Measurements from ENCODE around the gene USP19. TPM values are rescaled to one million over a fixed set of nuclear protein-coding genes. Genes with fewer than 3 reads are reported as not detected.

USP19 gene
- polyA plus RNA-seq, 2 of the 4 experiments (the other 2 are of a cell fraction), result 21.6 to 30.5 TPM

GRCh38 chr3:49119036-49119435 is 1.6 kb downstream of the USP19 start (continued):
- no peak for TF ChIP-seq CHD4 (IDR thresholded peaks at IDR 0.05; ENCODE audit: borderline replicate concordance)

DNA sequence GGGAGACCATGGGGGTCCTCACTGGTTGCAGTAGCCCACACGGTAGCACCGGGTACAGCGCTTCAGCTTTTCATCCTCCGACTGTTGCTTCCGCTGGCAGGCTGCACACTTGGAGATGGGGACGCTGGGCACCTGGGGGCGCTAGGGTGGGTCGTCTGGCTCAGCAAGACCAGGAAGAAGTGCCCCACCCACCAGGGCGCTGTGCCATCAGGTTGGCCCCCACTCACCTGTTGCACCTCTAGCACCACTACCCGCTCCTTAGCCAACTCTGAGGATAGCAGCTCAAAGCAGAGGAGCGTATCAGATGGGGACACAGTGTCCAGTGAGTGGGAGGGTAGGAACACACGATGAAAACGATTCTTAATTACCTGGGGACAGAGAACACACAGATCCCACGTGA is 8.4 kb downstream of the USP19 start:
- no peak; a peak in 1 of 6 replicates for ATAC-seq
- H3K4me3 ChIP-seq, result no peak overlapping the region
- no peak overlapping the region for H3K4me2 ChIP-seq
- no peak for TF ChIP-seq CBX8 (IDR thresholded peaks at IDR 0.05)
- TF ChIP-seq, protein P1, sequence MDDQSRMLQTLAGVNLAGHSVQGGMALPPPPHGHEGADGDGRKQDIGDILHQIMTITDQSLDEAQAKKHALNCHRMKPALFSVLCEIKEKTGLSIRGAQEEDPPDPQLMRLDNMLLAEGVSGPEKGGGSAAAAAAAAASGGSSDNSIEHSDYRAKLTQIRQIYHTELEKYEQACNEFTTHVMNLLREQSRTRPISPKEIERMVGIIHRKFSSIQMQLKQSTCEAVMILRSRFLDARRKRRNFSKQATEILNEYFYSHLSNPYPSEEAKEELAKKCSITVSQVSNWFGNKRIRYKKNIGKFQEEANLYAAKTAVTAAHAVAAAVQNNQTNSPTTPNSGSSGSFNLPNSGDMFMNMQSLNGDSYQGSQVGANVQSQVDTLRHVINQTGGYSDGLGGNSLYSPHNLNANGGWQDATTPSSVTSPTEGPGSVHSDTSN (IDR thresholded peaks at IDR 0.05), result no peak
- TF ChIP-seq, protein P2, sequence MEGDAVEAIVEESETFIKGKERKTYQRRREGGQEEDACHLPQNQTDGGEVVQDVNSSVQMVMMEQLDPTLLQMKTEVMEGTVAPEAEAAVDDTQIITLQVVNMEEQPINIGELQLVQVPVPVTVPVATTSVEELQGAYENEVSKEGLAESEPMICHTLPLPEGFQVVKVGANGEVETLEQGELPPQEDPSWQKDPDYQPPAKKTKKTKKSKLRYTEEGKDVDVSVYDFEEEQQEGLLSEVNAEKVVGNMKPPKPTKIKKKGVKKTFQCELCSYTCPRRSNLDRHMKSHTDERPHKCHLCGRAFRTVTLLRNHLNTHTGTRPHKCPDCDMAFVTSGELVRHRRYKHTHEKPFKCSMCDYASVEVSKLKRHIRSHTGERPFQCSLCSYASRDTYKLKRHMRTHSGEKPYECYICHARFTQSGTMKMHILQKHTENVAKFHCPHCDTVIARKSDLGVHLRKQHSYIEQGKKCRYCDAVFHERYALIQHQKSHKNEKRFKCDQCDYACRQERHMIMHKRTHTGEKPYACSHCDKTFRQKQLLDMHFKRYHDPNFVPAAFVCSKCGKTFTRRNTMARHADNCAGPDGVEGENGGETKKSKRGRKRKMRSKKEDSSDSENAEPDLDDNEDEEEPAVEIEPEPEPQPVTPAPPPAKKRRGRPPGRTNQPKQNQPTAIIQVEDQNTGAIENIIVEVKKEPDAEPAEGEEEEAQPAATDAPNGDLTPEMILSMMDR (IDR thresholded peaks at IDR 0.05), result no peak
- no peak for TF ChIP-seq TP53 (CRISPR knock-in tag; IDR thresholded peaks at IDR 0.05)
- no peak for TF ChIP-seq CEBPB (IDR thresholded peaks at IDR 0.05)
- no peak for TF ChIP-seq NFE2L2 (conservative IDR thresholded peaks at IDR 0.05; ENCODE audit: low read length)
- TF ChIP-seq, protein P3, sequence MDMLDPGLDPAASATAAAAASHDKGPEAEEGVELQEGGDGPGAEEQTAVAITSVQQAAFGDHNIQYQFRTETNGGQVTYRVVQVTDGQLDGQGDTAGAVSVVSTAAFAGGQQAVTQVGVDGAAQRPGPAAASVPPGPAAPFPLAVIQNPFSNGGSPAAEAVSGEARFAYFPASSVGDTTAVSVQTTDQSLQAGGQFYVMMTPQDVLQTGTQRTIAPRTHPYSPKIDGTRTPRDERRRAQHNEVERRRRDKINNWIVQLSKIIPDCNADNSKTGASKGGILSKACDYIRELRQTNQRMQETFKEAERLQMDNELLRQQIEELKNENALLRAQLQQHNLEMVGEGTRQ (IDR thresholded peaks at IDR 0.05), result no peak
- no peak for TF ChIP-seq HOXB13 (CRISPR knock-in tag; IDR thresholded peaks at IDR 0.05; ENCODE audit: low read depth)
- TF ChIP-seq FOSL2 (IDR thresholded peaks at IDR 0.05), result no peak
- no peak for TF ChIP-seq FOSL2 (CRISPR knock-in tag; IDR thresholded peaks at IDR 0.05)
- no peak for TF ChIP-seq MAFK (IDR thresholded peaks at IDR 0.05; ENCODE audit: partially characterized antibody)
- no peak for TF ChIP-seq HDAC2 (IDR thresholded peaks at IDR 0.05)
- TF ChIP-seq ZC3H11A (IDR thresholded peaks at IDR 0.05), result no peak
- no peak for TF ChIP-seq ZFP36 (IDR thresholded peaks at IDR 0.05; ENCODE audit: borderline replicate concordance, partially characterized antibody)
- H3K4me1 ChIP-seq, result no peaks in the 10 kb centered on the region
- H3K9me3 ChIP-seq, result no peaks in the 10 kb centered on the region
- DNase-seq (ENCODE audit: low read depth in 1 of 2, low spot score in 1 of 2), result no peak
- no peak for FAIRE-seq
- ChIA-PET CTCF (interaction anchor here (1.3 to 1.6 kb wide), 2 partner anchors 11 to 18 kb away, joined by 4 to 6 read pairs; partner anchors contain the start of gene QRICH1), POLR2A (no interaction called here)
- no peak overlapping the region for H3K27ac ChIP-seq
- WGBS (ENCODE audit: missing lambda C conversion rate), result 87% methylated on average over 13 of the region's 14 CpGs

GRCh38 chr3:49111347-49111746 is 9.3 kb downstream of the USP19 start:
- H3K9me3 ChIP-seq, result no peaks in the 10 kb centered on the region
- H3K4me1 ChIP-seq, result no peaks in the 10 kb centered on the region
- CTCF ChIA-PET, result interaction anchor here (0.9 to 2.0 kb wide), 3 partner anchors 11 to 17 kb away, joined by 3 to 5 read pairs (median 4); partner anchors contain the start of gene QRICH1
- POLR2A ChIA-PET, result interaction anchor here (3.7 kb wide), 1 partner anchor 9 kb away, joined by 12 read pairs; the partner anchor contains the start of gene USP19
- no peak for ATAC-seq
- no peak overlapping the region for H3K4me2 ChIP-seq
- FAIRE-seq, result no peak
- 84% methylated on average over 3 of the region's 6 CpGs for WGBS (ENCODE audit: missing lambda C conversion rate)
- no peak overlapping the region for H3K4me3 ChIP-seq
- no peak for DNase-seq (ENCODE audit: low read depth in 1 of 2, low spot score in 1 of 2)
- TF ChIP-seq, protein P1 (IDR thresholded peaks at IDR 0.05), result no peak
- TF ChIP-seq SMC3 (IDR thresholded peaks at IDR 0.05) (no peak), KDM5A (IDR thresholded peaks at IDR 0.05) (no peak), PHF8 (IDR thresholded peaks at IDR 0.05; ENCODE audit: borderline replicate concordance, low read depth) (no peak), POLR2AphosphoS2 (conservative IDR thresholded peaks at IDR 0.05; ENCODE audit: low read length) (no peak), ZNF302 (CRISPR knock-in tag; IDR thresholded peaks at IDR 0.05) (no peak), CBX2 (IDR thresholded peaks at IDR 0.05; ENCODE audit: borderline replicate concordance, low read depth) (no peak), CHD4 (IDR thresholded peaks at IDR 0.05; ENCODE audit: borderline replicate concordance) (no peak)
- H3K27ac ChIP-seq, result no peak overlapping the region

All from A549 (cell line).